HG02763 (cell line): ENCODE data around the gene ZNF516.

Experiments
- ATAC-seq: cut with Tn5 transposase; IDR thresholded peaks from one replicate; pipeline ENCODE4 v1.9.1; 2021; ENCODE audit warnings: mild to moderate bottlenecking, moderate library complexity; ENCODE audit not compliant: unreplicated experiment

Gene ZNF516

DNA sequence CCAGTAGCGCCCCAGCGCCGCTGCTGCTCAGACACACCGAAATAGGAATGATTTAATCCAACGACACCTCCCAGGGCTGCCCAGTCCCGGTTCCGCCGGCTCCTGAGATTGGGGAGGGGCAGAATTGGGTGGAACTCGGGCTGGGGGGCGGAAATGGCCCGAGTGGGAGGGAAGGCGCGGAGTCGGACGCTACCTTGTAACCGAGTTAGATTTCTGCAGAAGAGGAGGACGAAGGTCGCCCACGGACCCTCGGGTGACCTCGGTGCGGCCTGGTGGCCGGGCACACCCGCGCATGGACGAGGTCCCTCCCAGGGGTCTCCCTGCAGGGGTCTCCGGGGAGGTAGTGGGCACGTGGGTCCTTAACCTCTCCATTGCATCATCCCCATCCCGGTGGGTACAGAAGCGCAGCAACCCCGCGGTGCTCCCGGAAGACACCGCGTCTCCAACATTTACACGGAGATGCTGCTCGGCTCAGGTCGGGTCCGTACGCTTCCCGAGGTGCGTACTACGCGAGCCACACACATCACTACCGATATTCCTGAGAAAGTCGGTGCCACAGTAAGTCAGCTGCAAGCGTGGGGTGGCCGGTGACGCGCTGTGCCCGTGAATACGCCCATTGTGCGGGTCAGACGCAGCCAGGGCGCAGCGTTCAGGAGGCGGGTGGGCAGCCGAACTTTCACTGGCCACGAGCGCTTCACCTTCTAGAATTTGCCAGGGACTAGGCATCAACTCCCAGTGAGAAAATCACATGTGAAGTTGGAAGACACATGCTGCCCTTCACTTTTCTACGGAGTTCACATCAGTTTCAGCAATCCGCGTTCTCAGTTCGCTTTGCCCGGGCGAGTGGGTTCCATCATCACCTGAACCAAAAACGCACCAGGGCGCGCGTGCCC lies 3.0 kb downstream of the ZNF516 start:
- ATAC-seq: peak; percentile 0

DNA sequence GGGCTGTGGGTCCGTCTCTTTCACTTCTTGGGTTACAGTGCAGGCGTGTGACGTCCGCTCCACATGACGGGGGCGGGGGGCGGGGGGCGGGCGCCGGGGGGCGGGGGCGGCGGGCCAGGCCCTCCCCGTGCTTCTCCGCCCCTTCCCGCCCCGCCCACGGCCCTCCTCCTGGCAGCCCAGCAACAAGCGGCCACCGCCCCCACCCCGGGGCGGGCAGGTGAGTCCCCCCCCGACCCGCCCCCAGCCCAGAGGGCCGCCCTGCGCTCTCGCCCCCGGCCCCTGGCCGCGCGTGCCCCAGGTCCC lies 3.6 kb downstream of the ZNF516 start:
- no peak for ATAC-seq

DNA sequence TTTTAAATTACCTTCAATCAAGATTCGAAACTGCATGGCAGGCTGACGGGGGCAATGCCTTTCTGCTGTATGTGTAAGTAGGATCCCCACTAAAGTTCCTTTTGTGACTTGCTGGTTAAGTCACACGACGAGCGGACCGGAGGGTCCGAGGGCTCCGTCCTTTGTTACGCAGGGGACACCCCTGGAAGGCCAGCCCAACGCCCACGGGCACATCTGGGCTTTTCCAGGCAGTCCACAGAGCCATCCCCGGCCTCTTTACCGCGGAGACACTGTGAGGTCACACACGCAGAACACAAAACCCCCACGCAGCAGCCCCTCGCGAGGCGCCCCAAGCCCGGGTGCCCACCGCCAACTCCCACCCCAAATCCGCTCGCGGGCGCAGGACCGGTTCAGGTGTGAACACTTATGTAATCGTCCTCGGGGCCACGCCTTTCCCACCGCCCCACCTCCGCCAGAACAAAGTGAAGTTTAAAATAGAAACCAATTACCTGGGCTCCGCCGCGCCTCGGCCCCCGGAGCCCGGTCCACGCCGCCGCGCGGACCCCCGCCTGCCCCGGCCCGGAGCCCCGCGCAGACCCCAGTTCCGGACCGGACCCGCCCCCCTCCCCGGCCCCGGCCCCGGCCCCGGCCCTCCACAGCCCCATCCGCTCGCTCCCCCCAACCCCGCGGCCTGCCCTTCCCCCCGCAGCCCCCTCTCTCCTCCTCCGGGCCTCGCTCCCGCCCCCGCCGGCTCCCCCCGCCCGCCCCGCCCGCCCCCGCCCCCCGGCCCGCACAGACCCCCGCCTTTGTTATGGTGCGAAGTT lies 4.2 kb downstream of the ZNF516 start:
- no peak for ATAC-seq

DNA sequence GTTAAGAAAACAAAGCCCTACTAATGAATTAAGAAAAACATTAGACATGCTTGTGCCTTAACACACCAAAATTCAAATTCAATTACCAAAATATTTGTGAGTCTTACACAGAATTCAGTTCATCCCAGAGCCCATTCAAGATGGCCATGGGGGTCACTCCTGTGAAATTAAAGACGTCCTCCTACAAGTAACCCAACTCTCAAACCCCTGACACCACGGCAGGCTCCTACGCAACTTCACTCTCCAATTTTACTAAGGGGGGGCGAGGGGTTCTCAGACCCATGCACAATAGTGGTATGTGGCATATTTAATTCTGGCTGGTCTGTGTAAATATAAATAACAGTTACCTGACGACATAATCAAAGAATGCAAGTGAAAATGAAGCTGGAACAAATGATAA lies 5.0 kb downstream of the ZNF516 start:
- ATAC-seq: no peak

DNA sequence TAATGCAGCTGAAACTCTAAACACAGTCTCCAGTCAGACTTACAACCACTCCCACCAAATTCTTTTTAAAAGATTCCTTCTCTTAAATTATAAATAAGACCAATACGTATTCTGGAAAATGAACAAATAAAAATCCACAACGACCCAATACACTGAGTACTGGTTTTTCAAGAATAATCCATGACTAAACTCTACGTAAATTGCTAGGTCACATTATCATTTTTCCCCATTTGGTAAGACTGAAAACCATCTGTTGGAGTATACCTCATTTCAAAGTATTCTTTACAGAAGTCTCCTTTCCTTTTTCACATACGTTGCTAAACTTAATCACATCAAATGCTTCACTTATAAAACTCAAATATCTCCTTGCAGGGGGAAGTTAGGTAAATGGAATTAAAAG lies 6.0 kb downstream of the ZNF516 start:
- no peak for ATAC-seq

DNA sequence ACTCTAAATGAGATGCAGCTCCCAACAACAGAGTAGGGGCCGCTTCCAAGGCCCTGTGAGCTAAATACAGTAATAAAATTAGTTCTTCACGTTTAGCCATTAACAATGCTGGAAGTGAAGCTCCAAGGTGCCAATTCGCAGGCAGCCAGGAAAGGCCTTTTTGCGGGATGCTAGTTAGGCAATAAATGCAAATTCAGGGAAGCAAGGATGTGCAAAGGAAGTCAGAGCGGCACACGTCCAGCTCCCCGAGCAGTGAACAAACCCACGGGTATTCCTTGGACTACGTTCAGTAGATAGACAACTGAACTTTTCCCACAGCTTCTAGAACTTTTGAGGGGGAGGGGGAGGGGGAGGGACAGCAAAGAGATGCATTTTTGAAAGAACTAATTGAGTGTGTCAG lies 6.9 kb downstream of the ZNF516 start:
- ATAC-seq: no peak

DNA sequence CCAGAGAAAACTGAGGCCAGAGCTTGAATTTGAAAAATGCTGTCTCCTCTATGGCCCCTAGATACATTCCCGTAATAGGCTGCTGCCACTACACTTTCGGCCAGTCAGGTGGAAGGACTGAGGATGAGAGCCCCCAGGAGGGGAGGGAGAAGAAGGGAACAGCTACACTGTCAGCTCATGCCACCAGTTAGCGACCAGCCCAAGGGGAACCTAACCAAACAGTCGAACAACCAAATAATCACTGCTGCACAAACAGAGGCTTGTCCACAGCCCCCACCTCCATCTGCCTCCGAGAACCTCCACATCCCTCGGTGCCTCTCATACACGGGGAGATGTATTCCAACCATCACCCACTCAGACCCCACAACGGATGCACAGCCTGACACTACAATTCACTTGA lies 7.3 kb downstream of the ZNF516 start:
- ATAC-seq: no peak

DNA sequence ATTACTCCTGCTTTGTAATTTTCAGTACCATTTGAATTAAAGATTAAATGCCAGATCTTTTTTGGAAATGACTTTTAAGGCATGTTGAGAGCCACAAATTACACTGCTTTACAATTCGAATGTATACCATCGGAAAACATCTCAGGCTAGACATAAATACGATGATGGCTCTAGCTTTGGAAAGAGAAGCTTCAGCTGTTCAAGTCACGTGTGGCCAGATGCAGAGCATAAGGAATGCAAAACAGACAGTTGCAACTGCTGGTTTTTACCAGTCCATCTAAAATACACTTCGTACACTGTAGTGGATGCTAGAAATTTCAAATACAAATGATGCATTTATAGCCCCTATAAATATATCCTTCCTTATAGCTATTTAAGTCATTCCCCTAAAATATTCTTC lies 8.0 kb downstream of the ZNF516 start:
- ATAC-seq: no peak

DNA sequence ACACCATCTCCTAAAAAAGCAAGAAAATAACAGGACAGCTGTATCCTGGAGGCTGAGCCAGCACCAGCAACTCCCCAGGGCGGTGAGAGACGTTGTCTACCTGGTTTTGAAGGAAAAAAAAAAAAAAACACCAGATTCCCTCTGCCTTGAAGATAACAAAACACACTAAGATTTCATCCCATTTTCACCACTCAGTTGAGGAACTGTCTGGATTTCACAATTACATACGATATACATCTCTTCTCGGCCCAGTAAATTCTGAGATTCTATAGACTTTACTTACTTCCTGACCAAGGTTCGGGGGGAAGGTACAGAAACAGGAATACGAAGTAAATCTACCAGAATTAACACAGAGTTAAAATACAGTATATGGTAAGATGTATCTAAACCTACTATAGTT lies 8.5 kb downstream of the ZNF516 start:
- ATAC-seq: no peak

DNA sequence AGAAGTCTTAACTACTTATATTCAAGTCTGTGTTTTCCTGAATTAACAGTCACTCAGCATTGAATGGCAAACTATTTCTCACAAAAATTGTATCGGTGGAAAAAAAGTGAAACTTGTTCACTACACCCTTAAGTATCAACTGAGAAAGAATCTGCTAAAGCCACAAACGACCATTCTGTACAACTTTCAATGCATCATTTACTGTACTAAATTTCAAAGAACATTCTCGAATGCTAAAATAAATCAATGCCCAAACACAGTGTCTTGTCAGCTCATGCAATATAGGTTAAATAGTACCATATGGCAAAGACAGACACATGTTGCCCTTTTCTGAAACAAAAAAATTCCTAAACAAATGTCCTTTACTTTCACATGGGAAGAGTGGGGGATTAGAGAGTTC lies 9.0 kb downstream of the ZNF516 start:
- no peak for ATAC-seq

DNA sequence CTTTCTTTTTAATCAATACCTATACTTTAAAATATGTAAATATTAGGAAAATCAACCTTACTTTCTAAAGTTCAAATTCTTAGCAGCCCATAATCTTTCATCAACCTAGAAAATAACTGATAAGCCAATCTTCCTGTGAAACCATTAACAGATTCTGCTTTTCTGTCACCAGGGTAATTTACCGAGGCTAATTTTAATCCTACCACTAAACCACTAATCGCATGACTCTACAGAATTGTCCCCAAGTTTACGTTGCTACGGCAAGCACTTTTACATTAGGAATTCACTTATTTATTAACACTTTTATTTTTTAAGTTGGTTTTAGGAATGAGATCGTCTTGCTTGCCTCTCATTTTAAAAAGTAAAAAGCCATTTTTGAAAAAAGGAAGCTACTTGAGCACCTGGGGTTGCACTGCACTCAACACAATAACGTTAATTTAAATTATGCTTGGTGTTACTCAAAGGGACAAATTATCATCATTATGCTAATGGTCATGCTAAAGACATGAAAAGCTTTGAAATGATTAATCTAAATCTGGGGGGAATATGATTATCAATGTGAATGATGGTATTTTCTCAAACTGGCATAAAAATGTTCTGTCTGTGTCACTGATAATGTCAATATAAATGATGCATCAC lies 10.2 kb downstream of the ZNF516 start:
- no peak for ATAC-seq

DNA sequence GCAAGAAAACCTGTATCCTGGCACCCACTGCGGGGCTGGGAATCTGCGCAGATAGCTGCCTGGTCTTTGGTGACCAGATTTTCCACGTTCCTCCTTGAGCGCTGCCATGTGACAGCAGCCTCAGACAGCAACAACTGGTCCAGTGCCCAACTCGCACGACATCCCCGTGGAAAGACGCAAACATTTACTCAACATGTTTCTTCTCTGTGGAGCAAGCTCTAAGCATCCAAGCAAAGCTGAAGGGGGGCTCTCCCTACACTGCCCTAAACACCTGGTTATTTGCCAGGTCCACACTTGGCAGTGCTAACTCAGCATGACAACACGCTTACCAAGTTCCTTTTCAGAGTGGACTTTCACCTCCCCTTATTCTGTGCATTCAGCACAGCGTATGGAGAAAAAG lies 11.3 kb downstream of the ZNF516 start:
- no peak for ATAC-seq

DNA sequence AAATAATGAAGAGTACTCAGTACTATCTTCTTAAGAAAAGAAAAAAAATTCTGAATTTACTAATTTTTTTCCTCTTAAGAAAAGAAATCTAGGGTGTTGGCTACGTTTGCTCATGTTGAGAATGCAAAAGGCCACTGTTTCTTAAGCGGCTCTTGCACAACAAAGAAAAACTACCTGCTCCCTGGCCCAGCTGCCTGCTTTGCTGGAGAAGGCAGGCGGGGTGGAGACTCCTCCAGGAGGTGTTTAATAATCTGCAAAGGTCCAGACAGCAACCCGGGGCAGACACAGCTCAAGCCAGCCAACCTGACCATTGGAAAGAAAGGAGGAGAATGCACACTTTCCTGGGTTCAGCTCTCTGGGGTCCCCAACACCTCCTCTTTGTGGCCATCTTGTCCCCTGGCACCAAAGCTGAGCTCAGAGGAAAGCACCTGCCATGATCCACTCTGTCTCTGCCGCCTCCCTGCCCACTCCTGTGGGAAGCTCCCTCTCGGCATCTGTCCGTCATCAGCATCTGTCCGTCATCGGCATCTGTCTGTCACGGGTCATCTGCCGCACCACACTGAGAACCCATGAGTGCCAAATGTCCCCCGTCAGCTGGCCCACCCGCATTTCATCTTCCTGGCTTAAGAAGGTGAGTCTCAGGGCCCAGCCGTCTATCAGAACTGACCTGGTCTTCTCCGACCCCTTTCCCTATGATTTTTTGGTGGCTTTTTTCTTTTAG lies 11.9 kb downstream of the ZNF516 start:
- ATAC-seq: no peak

DNA sequence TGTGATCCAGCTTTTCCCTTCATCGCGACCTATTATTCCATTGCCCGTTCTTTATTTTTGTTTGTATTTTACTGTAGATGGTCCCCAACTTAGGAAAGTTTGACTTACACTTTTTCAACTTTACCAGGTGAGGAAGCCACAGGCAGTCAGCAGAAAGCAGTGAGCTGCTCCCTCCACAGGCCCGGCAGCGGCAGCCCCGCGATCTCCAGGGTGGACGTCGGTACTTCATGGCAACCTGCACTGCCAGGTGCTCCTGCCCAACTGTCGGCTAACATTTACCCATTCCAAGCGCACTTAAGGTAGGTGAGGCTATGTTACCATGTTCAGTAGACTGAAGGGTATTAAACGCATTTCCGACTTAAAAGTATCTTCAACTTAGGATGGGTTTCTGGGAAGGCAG lies 12.8 kb downstream of the ZNF516 start:
- ATAC-seq: no peak

DNA sequence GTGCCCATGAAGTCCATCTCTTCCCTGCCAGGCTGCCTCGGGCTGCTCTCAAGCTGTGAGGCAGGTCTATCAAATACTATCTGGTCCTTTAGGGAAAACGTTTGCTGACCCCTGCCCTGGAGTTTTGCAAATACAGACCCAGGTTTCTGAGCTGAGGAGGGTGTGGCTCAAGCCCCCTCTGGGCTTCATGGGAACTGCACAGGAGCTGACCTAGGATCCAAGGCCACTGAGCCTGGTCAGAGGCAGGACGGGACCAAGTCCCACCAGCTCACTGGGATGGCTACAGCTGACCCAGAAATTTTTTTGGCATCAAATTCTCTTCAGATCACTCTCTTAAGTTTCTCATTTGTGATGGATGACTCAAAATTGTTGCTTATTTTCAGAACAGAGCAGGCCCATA lies 14.1 kb downstream of the ZNF516 start:
- no peak for ATAC-seq

DNA sequence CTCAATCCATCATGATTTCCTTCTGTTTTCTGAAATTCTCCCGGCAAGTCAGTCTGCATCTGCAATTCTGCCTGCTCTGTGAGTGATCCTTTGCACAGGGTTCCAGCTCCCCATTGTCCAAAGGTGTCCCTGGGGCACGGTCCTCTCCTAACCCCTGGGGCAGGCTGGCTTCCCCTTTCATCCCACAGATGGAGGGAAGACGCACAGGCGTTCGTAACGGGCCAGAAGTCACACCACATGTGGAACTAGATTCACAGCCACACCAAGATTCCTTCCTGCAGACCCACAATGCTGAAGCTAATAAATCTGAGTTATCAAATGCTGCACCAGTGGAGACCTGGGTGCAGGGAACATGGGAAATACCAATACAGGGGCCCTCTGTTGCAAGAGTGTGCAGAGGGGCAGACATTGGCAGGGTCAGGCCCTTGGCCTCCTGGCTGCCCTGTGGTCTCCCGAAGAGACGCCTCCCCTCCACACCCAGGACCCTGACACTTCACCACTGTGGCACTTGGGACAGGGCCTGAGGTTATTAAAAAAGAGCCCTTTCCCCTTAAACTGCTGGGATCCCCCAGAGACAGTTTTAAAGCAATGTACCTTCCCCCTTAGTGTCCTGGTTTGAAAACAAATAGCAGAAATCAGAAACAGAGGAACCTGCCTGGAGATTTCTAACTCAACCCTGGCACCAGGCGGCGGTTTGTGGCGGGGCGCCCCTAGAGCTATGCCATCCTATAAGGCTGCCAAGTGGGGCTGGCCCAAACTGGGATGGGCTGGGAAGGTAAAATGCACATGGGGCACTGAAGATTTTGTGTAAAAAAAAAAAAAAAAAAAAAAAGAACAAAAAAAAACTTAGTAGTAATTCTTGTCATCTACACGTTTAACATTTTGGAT lies 15.4 kb downstream of the ZNF516 start:
- no peak for ATAC-seq

DNA sequence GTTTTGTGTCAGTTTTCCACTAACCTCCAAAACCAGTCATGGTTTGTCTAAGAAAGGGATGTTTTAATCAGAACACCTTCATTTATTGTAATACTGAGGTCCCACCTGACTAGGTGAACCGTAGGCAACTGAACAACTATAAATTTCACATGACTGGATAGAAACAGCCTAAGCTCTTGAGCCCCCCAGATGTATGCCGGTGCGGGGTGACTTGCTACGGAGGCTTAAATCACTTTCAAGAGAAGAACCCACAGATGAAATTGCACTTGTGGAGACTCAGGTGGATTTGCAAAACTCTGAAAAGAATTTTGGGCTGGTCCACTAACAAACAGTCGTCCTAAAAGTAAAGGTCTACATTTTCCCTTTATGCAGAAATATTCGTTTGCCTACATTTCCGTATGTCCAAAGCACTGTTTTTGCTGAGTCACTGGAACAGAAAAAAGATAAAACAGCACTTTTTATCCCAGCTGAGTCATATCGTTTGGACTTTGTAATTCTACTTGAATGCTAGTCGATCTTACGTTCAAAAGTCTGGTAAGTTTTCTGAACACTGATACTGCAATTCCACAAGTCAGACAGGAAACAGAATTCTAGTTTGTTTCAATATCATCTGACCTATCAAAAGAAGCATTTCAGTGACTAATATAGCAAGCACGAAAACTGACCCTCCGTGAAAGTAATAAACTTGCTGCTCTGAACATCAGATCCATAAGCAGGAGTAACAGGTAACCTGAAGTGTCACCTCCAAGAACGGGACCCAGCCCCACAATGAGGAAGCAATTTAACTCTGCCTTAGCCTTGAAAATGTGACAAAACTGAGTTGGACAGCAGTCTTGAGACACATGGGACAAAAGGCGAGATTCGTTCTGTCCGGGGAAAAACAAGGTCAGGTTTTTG lies 18.1 kb downstream of the ZNF516 start:
- no peak for ATAC-seq

DNA sequence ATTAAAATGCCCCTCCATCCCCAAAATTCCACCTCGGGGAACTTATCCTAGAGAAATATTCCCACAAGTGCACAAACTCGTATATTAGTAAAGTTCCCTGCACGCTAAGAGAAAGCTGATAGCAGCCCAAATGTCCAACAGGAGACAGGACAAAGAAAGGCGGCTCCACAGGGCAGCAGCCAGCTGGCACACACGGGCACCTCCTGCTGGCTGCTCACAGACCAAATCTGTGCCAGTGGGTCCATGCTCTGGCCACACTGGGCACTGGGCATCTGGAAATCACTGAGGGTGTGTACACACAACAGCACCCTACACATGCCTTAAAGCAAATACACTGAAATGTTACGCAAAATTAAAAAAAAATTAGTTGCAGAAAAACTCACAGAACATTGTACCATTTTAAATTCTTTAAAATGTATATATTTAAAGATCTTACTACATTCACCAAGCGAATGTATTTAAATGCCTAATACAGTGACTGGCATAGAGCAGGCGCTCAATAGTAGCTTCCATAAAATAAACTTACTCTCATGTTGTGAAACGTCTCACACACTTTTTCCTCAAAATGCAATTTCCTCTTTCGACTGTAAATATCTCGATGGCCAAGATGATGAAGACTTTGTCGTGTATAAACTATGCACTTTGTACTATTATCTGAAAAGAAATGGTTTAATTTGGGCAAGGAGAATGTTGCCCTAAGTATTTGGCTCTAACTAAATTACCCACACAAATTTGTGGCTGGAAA lies 19.4 kb downstream of the ZNF516 start:
- no peak for ATAC-seq

DNA sequence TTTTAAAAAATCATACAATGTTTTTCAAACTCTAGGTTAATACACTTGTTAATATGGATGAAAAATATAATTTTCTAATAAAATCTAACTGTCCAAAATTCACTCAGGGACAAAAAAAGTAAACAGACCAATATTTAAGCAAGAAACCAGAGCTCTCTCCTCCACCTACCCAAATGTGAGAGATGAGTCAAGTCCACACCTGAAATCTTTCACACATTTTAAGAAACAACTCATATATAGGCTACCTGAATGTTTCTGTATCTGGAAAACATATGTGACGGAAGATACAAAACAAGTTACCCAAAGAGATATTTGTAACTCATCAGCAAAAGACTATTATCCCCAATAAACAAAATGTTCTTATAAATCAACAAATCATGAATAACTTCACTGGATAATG lies 20.2 kb downstream of the ZNF516 start:
- no peak for ATAC-seq
